NOMO-1 (cell line): ENCODE data around the gene LAMTOR4.

Experiments used
- DNase-seq, 2 experiments: peaks; one replicate each; lab custom pipeline; 2025; ENCODE audit not compliant: unreplicated experiment in 2 of 2; lab: John Stamatoyannopoulos, UW

Gene LAMTOR4

DNA sequence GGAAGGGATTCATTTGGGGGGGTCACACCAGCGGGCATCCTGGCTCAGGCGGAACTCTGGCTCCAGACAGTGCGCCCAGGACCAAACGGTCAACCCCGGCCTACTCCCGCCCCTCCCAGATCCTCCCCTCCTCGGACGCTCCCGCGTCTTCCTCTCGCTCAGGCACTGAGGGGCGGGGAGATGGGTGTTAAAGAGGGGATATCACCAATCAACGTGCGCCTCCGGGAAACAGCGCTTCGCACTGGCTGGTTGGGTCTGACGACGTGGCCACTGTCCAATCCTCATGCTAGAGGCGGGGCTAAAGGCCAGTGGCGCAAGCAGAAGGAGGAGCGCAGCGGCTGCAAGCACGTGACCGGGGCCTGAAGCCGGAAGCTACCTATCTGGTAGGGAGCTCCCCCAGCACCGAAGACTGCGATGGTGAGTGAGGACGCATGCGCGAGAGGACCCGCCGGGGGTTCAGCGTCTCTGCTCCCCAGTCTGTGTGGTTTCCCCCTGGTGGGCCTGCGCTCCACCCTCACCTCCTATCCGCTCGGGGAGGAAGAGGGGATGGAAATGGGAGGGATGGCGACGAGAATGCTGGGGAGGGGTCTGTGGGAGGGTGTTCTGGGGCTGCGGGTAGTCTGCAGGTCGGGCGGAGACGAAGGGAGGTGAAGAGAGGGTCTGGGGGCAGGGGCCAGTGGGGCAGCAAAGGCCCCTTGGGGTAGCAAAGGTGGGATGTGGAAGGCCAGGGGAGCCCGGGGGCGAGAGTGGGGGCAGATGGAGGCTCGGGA, at the start of gene LAMTOR4:
TSS of gene LAMTOR4 (plus strand) at position 360 of the 770 bp plus-strand sequence. CDS start at position 415, 55 bp downstream.
- peak; percentile 100 for DNase-seq

DNA sequence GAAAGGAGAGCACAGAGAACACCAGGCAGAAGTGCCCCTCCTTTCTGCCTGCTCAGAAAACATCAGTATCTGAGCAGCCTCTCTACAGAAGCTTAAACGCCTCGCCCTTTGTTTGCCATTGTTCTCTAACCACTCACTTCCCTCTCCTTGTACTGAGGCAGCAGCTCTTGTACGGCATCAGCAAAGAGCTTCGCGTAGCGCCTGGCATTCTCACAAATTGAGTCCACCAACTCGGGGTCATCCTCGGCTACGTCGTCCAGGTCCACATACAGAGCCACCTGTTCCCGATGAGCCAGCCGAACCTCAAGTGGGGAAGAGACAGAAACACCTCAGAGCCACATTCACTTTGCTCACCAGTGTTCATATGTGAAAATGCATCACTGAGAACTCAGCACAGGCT, 49.3 kb upstream of the LAMTOR4 start:
- no peak for DNase-seq

DNA sequence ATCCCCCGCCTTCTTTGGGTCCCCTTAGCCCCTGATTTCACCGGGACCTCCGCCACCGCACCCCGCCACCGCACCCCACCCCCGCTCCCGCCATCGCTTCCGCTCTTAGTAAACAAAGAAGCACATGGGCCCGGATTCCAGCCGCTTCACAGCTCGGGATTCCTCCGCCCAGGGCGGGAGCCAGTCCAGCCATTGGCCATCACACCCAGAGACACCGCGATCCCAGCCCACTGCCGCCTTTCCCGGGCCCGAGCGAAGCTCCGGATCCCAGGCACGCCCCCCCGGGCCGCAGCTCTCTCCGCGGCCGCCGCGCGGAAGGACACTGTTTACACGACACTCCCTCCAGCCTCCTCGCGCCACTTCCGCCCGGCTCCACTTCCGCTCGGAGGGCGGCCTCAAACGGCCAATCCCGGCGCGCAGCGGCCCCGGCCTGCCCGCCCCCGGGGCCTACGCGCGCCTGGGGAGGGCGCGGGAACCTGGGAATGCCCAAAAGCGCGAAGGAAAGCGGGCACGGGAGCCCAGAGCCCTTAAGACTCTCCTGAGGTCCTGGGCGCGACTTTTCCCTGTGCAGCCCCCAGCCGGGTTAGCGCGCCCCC, 48.2 kb upstream of the LAMTOR4 start:
- peak; percentile 85 to 96 for DNase-seq

DNA sequence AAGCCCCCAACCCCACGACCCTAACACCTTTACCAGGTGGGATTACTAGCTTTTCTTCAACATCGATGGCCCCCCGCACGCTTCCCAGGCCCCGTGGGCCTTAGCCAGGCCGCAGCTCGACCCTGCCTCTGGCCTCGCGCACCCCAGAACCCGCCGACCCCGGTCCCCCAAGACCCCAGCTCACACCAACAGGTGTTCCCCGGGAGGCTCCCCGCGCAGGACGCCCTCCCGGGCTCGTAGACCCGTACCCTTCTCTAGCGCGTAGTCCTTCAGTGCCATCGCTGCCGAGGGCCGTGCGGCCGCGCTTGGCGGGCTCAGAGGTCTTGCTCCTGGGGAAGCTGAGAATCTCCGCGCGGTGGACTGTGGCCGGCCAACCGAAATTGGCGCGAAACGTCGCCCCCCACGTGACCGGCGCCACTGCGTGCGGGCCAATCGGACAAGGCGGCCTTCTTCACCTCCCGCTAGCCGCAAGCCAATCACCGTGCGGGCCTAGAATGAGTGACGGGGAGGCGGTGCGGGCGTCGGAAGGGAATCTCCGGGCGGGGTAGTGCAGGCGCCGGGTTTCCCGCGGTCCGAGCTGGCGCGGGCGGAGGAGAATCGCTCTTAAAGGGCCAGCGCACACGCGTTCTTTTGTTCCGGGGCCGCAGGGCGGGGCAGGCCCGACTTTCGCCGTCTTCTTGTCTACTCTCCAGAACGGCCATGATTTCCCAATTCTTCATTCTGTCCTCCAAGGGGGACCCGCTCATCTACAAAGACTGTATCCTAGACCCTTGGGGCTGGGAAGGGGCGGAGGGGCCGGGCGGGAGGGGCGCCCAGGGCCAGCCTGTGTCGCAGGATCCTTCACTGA, 47.5 kb upstream of the LAMTOR4 start, which contains the start of the genes AP4M1 and MCM7:
TSS of gene AP4M1 (plus strand) at position 628 of the 847 bp plus-strand sequence. CDS start at position 700, 72 bp downstream.
TSS of gene MCM7 (minus strand) at position 382 of the 847 bp plus-strand sequence. CDS start at position 279, 103 bp downstream.
- DNase-seq = peak; percentile 100

DNA sequence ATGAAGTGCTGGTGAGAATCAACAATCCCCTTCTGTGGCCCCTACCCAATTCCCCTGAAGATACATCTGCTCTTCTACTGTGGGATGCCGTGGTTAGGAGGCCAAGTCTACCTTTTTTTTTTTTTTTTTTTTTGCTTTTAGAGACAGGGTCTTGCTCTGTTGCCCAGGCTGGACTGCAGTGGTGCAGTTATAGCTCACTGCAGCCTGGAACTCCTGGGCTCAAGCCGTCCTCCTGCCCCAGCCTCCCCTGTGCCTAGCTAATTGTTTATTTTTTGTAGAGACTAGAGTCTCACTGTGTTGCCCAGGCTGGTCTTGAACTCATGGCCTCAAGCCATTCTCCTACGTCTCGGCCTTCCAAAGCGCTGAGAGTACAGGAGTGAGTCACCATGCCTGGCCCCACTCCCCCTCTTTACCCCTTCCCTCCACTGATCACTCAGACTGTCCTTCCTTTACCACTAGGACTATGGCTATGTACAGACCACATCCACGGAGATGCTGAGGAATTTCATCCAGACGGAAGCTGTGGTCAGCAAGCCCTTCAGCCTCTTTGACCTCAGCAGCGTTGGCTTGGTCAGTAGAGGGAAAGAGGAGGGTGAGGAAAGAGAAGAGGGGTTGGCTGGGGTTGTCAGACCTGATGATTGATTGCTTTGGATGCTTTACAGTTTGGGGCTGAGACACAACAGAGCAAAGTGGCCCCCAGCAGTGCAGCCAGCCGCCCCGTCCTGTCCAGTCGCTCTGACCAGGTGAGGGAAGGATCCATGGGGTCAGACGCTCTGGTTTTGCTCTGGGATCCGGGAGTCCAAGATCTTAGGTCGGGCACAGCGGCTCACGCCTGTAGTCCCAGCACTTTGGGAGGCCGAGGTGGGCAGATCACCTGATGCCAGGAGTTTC, 45.5 kb upstream of the LAMTOR4 start:
- DNase-seq = no peak

DNA sequence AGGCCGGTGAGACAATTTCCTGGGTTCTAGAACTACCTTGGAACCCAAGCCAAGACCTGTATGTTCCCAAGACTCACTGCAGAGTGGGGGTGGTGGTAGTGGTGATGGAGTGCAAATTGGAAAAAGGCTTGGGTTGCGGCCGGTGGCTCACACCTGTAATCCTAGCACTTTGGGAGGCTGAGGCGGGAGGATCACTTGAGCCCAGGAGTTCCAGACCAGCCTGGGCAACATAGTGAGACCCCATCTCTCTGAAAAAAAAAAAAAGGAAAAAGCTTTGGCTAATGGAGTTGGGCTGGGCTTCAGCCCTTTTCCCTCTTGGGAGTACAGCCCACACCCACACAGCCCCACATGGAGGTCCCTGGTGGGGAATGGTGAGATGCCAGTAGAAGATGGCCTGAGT, 43.2 kb upstream of the LAMTOR4 start:
- DNase-seq = no peak

DNA sequence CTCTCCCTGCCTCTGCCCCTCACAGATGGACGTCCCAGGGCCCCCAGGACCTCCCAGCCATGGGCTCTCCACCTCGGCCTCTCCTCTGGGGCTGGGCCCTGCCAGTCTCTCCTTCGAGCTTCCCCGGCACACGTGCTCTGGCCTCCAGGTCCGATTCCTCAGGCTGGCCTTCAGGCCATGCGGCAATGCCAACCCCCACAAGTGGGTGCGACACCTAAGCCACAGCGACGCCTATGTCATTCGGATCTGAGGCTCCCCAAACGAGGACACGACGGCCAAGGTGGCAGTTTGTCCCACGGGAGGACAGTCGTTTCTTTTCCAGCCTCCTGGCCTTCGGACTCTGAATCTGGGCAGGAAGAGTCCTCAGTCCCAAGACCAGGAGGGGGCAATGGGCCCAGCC, 42.1 kb upstream of the LAMTOR4 start:
- no peak for DNase-seq

DNA sequence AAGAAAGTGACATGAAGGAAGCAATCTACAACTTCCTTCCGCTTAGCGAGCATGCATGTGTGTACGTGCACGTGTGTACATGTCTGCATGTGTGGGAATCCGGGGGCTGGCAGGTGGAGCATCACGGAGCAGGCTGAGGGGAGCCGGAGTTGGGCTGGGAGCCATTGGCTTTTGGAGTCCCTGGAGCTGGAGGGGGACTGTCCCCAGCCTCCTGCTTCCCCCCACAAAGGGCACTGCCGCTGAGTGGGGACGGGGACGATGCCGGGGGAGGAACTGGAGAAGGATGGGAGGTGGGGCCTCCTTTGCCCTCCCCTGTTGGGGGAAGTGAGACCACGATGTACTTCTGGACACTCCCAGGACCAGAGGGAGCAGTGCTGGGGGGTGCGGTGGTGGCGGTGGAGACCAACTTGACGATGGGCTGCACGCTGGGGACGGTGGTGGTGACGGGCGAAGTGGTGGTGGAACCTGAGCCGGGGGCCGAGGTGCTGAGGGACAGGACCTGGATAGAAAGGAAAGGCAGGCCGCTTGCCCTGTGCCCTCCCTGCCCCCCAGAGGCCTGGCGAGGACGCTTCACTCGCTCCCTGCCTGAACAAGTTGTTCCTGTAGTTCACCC, 41.5 kb upstream of the LAMTOR4 start:
- no peak for DNase-seq

DNA sequence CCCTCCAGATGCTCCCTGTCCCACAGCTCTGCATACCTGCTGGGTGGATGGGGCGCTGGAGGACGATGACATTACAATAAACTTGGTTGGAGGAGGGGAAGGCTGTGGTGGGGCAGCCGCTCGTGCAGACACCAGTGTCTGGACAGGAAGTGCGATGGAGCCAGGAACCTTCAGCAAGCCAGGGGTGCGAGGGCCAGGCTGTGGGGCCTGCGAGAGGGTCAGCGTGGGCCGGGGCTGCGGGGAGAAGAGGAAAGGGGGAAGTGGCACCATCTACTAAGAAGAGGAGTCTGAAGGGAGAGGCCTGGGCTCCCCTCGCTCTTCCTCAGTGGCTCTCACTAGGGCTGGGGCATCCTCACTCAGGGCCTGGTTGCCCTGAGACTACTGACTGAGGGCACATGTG, 40.8 kb upstream of the LAMTOR4 start:
- DNase-seq = no peak

DNA sequence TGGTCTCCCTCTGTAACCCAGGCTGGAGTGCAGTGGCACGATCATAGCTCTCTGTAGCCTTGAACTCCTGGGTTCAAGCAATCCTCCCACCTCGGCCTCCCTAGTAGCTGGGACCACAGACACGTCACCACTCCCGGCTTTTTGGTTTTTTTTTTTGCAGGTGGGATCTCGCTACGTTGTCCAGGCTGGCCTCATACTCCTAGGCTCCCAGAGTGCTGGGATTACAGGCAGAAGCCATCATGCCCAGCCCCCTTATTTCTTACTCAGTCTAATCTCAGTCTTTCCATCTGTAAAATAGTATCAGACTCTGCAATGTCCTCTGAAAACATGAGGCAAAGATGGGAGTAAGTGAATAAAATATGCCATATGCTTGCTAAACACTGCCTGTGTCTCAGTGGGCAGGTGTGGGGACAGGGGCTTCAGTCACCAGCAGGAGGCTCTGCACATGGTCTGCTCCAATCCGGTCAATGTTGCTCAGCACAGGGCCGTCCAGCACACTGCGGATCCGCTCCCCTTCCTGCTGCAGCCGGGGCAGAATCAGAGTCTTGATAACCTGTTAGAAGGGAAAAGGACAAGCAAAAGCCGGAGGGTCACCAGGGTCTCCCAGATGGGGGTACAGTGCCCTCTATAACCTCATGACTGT, 39.1 kb upstream of the LAMTOR4 start:
- no peak for DNase-seq

DNA sequence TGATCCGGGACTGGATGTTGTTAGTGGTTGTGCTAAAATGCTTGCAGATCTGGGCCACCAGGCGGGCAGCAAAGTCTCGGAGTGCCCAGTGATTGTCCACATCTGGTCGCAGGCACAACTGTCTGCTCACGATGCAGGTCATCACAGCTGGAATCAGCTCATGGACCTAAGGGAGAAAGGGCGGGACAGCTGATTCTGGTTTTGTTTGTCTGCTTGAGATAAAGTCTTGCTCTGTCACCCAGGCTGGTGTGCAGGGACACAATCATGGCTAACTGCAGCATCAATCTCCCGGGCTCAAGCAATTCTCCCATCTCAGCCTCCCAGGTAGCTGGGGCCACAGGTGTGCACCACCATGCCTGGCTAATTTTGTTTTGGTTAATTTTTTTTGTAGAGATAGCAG, 37.6 kb upstream of the LAMTOR4 start:
- DNase-seq = no peak

DNA sequence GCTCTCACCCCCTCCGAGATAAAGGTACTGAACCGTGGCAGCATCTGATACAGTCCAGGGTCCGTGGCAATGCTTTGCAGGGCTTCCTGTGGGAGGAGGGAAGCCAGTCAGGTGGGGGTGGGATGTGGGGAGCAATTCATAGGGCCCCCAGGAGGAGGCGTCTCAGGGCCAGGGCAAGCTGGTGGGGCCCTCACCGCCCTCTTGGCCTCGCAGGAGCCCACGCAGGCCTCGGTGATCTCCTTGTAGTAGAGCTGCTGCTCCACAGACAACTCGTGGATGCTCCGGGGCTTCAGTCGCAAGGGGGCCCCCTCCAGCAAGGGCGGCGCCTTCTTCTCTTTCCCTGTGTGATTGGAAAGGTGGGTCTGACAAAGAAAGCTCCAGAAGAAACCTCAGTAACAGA, 36.8 kb upstream of the LAMTOR4 start:
- no peak for DNase-seq

DNA sequence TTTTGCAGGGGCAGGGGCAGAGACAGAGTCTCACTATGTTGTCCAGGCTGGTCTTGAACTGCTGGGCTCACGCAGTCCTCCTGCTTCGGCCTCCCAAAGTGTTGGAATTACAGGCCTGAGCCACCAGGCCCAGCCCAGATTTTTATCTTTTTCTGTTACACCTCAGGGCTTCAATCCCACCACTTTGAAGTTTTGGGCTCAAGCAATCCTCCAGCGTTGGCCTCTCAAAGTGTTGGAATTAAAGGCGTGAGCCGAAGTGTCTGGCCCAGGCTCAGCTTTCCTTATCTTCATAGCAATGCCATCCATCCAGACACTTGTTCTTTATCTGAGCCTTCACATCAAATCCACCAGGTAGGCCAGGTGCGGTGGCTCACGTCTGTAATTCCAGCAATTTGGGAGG, 33.7 kb upstream of the LAMTOR4 start:
- DNase-seq = no peak

DNA sequence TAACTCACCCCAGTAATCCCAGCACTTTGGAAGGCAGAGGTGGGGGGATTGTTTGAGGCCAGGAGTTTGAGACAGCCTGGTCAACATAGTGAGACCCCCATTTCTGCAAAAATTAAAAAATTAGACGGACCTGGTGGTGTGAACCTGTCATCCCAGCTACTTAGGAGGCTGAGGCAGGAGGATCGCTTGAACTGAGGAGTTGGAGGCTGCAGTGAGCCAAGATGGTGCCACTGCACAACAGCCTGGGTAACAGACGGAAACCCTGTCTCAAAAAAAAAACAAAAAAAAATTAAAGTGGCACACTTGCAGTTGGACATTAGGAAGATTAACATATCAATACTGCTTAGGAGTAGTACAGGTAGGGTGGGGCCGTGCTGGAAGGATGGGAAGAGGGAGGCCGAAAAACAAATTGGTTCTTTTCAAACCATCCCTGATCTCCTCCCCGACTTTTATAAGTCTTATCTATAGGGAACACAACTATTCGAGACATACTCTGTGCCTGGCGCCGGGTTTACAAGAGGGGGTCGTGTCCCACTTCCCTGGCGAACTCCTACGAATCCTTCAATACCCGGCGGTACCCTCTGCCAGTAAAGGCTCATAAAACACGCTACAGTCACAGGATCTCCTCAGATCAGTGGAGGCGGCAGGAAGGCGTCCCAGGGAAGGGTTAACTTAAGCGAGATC, 30.2 kb upstream of the LAMTOR4 start:
- DNase-seq = no peak

DNA sequence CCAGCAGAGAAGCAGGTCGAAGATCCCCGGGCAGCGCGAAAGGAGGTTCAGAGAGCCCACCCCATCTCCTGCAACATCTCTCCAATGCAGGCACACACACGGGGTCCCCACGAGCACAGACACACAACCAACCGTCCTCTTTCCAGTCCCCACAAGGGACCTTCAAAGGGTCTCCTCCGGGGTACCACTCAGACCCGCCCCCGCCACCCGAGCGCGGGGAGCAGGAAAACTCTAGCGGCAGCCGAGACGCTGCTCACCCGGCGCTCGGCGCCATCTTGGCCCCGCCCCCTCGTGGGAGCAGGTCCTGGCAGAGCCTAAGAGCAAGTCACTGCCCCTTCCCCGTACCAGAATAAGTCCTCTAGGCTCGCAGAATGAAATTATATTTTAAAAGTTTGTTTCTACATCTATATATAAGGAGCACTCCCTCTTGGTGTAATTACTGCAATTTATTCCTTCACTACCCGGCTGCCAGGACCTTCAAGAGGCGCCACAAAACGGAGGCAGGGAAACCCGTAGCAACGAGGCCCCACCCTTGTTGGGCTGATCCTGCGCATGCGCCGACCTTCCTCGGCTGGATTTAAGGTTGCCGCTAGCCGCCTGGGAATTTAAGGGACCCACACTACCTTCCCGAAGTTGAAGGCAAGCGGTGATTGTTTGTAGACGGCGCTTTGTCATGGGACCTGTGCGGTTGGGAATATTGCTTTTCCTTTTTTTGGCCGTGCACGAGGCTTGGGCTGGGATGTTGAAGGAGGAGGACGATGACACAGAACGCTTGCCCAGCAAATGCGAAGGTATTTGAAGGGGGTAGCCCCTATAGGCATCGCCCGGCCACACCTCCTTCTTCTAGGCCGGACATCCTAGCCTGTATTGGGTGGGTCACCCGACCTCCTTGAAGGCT, 29.4 kb upstream of the LAMTOR4 start, which contains the start of the genes CNPY4 and TAF6:
TSS of gene CNPY4 (plus strand) at position 563 of the 898 bp plus-strand sequence. CDS start at position 674, 111 bp downstream.
TSS of gene TAF6 (minus strand) at position 287 of the 898 bp plus-strand sequence. CDS start 5,149 bp downstream, outside the sequence.
- DNase-seq = peak; percentile 94 to 98

DNA sequence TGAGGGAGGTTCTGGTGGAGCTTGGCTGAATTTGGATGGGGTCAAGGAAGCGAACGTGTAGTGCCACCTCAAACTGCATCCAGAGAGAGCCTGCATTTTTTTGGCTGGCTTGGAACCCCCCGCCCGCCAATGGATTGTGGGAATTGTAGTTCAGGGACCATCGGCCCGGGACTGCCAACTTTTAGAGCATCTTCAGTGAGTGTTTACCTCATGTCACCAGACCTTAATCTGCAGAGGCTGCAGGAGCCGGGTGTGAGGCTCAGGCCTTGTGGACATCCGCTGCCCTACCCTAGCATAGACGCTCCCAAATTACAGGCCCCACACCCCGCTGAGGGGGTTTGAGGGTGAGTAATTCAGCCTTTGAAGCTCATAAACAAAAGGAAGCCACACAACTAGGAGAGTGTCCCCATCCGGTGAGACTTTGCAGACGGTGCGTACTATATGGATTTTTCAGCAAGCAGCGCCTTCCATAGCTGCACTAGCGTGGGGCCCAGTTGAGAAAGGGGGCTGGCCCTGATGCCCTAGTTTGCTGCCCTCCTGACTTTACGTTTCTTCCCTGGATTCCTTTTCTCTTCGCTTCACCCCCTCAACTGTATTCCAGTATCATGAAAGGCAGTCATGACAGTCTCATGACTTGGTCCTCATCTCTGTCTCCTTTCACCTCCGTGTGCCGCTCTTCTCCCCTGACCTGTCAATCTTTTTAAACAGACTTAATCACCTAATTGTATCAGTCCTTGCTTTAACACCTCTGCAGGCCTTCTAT, 28.6 kb upstream of the LAMTOR4 start:
- DNase-seq = peak; percentile 76 to 77

DNA sequence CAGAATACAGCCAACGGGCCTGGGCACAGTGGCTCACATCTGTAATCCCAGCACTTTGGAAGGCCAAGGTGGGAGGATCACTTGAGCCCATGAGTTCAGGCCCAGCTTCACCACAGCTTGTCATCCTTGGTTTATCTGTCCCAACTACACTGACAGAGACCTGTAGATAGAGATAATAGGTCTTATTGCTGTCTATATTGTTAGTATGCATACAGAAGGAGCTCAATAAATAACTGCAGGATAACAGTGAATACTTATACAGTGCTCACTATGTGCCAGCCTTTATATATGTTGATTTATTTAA, 28.0 kb upstream of the LAMTOR4 start:
- no peak for DNase-seq
